Rectal smooth muscle tissue (tissue), 1 donor: ENCODE data around the gene DNAH8.

ENCODE experiments used
- H3K27ac ChIP-seq: one replicate; pipeline ENCODE4 v1.7.0; 2013; ENCODE audit warnings: low read depth, low read length, inconsistent platforms
- H3K27me3 ChIP-seq: one replicate; pipeline ENCODE4 v1.7.0; 2013; ENCODE audit warnings: low read length; ENCODE audit not compliant: control insufficient read depth, insufficient read depth
- H3K36me3 ChIP-seq: one replicate; pipeline ENCODE4 v1.7.0; 2013; ENCODE audit warnings: low read length; ENCODE audit not compliant: control insufficient read depth, insufficient read depth
- H3K4me1 ChIP-seq: one replicate; pipeline ENCODE4 v1.7.0; 2013; ENCODE audit warnings: low read length; ENCODE audit not compliant: control insufficient read depth, insufficient read depth
- H3K4me3 ChIP-seq: one replicate; pipeline ENCODE4 v1.7.0; 2013; ENCODE audit warnings: low read length
- H3K9ac ChIP-seq: one replicate; pipeline ENCODE4 v1.7.0; 2013; ENCODE audit warnings: low read length

Gene DNAH8

GRCh38 chr6:39078695-39079094 lies 363.6 kb downstream of the DNAH8 start:
- Histone ChIP-seq H3K36me3 (no peaks in the 10 kb centered on the region), H3K27ac (no peak overlapping the region), H3K4me1 (no peaks in the 10 kb centered on the region), H3K27me3 (peaks cover 2% of the 10 kb centered on the region), H3K4me3 (no peak overlapping the region), H3K9ac (no peak overlapping the region)

GRCh38 chr6:39079197-39080125 lies 364.4 kb downstream of the DNAH8 start:
- peaks cover under 1% of the 10 kb centered on the region for H3K4me1 ChIP-seq
- H3K27ac ChIP-seq = no peak overlapping the region
- no peak overlapping the region for H3K4me3 ChIP-seq
- H3K9ac ChIP-seq = no peak overlapping the region
- no peaks in the 10 kb centered on the region for H3K36me3 ChIP-seq
- H3K27me3 ChIP-seq = peaks cover 4% of the 10 kb centered on the region
